C1 segment of cervical spinal cord (tissue), 14 donors: Measurements from ENCODE around the gene SUCLA2.
"Not testable (repeated sequence)": the region's sequence is repeated elsewhere in the genome, so short reads cannot be mapped to it uniquely, and the experiment has no call there.

Experiments
- DNase-seq, 14 donors: peaks; one replicate each; lab custom pipeline; 2025; lab: John Stamatoyannopoulos, UW

SUCLA2 gene

DNA sequence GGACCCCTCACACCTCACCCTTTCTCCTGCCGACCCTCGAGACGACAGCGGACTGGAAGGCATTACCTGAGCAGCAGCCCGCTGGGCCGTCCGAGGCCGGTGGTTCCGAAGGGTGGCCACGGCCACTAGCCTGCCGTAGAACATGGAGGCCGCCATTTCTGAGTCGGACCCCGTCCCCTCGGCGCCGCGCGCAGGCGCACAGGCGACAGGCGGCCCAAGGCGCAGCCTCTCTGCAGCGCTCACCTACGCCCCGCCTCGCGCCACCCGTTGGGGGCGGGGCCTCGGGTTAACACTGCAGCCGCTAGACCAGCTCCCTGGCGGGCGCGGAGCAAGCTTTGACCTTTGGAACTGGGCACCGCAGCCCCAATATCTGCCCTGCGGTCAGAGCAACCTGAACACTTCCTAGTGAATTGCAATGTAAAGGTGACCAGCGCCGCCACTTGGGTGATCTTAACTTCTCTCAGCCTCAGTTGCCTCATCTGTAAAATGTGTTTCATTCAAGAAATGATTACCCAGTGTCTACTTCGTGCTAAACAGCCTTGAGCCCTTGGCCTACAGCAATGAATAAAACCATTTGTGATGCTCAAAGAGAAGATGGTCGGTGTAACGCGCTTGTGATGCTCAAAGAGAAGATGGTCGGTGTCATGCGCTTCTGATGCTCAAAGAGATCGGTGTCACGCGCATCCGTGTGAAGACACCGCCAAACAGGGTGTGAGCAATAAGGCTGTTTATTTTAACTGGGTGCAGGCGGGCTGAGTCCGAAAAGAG lies at the start of gene SUCLA2:
Gene SUCLA2 (minus strand): TSS at position 160 of the 768 bp plus-strand sequence. CDS start 4 bp downstream, at position 156.
- peak in 13 of 14 donors; percentile 59 to 93 (median 84) for DNase-seq

DNA sequence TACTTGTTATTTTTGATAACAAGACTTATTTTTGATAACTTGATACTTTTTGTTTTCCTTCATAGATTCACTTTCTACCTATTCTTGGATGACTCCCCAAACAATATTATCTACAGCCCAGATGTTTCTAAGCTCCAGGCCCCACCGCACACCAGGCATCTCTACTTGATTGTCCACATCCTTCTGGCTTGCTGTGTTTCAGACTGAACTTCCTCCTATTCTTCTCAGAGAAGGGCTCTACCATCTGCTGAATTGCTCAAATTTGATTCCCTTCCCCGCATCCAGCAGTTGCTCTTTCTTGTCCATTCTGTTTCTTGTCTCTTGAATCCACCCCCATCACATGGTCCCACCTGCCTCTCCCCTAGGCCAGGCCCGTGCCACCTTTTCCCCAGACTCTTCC lies 49.5 kb upstream of the SUCLA2 start:
- no peak for DNase-seq

DNA sequence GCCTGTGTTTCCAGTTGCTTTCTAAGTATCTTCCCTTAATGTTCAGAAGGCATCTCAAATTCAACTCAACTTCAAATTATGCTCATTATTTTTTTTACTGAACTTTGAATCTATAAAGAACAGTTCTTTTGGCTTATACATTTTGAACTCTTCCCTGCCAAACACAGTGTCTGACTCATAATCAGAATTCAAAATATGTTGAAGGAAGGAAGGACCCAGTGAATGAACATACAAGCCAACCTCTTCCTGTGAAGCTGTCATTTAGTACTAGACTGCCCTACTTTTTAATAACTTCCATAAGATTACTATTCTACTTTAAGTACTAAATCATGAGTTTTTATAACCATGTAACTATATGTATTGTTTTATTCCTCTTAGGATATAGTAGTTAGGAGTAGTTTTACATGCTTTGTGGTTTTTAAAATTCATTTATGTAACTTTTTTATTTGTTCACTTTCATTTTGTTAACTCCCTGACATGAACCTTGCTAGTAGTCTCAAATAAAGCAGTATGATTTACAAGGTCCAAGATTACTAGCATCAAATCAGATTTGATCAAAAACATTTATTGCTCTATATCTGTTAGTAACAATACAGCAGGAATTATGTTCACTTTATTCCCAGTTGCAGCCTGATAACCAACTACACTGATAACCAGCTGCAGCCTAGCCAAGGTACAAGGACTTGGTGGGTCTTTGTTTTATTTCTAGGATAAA lies 42.9 kb upstream of the SUCLA2 start:
- DNase-seq, result no peak

DNA sequence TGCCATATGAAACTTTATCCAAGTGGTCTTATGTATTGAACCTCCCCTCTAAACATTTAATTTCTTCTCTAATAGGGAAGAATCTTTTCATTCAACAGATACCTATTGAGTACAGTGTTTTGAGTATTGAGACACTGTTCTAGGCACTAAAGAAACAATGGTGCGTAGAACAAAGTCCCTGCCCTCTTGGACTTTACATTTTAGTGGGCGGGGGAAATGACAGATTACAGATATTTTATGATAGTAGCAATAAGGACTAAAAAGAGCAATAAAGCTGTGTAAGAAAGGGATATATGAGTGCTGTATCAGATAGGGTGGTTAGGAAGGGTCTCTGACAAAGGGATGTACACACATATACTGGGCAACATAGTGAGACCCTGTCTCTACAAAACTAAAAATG lies 41.8 kb upstream of the SUCLA2 start:
- no peak for DNase-seq

DNA sequence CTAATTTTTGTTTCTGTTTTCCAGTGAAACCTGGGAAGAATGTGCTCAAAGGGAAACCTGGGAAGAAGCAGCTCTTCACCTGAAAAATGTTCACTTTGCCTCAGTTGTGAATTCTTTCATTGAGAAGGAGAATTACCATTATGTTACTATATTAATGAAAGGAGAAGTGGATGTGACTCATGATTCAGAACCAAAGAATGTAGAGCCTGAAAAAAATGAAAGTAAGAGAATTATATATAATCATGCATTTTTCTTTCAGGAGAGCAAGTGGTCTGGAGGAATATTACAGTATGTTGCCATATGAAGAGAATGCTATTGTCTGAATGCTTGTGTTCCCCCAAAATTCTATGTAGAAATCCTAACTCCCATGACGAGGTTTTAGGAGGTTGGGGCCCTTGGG lies 39.8 kb upstream of the SUCLA2 start:
- DNase-seq, result no peak

DNA sequence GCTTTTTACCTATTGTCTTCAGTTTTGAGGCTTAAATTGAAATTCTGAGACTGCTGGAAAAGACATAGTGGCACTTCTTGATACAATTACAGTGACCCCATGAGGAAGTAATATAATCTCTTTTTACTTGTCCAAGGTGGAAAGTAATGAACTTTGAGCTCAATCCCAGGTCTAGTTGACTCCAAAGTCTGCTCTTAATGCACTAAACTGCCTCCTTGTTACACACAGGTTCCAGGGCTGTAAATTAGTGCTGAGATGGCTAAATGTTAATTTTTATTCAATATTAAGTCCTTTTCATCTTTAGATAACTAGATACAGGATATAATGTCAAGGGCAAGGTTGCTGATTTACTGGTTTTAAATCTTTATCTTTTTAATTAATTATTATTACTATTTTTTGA lies 39.0 kb upstream of the SUCLA2 start:
- no peak for DNase-seq

DNA sequence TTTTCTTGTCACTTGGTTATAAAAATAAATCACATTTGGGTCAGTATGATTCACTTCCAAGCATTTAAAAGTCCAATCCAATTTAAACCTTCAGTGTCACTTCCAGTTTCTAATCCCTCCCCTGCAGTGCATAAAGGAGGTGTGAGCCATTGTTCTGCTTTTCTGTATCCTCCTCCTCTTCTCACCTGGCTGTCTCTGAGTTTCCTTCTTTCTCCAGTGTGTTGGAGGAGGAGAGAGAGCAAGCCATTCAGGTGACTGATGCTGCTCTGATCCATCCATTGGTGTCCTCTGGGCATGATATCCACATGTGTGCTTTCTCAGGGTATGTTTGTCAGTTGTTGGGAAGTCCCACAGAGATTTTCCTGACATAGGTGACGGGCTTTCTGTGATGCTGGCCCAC lies 37.7 kb upstream of the SUCLA2 start:
- DNase-seq, result peak in 1 of 14 donors; percentile 2

DNA sequence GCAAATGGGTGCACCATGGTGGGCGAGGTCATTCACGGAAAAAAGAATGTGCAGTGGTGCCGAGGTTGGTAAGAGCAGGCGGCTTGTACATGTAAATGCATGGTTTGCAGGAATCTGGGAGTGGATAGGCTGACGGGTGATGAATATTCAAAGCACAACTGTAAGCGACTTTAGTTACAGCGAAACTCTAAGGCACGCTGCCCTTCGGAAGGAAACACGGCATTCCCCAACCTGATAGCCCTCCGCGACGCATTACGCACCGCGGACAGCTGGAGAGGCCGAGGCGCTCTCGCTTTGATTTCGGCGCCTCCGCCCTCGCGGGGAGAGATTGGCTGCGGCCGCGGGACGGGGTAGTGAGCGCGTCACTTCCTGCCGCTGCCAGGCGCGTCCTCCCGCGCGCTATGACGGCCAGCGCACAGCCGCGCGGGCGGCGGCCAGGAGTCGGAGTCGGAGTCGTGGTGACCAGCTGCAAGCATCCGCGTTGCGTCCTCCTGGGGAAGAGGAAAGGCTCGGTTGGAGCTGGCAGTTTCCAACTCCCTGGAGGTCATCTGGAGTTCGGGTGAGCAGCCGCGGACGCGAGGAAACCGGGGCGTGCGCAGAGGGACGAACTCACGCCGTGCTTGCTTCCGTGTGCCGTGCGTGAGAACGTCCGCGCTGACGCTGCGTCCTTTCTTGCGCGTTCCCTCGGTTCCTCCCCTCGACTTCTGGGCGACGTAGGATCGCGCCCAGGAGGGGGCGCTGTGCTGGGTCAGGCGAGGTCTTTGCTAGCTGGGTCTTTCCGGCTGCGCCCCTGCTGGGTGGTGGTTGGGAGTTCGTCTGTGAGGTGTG lies 36.5 kb upstream of the SUCLA2 start, which contains the start of gene NUDT15:
Gene NUDT15 (plus strand): TSS at position 381 of the 828 bp plus-strand sequence. CDS start 21 bp downstream, at position 402.
- peak; percentile 32 to 99 (median 92) for DNase-seq

DNA sequence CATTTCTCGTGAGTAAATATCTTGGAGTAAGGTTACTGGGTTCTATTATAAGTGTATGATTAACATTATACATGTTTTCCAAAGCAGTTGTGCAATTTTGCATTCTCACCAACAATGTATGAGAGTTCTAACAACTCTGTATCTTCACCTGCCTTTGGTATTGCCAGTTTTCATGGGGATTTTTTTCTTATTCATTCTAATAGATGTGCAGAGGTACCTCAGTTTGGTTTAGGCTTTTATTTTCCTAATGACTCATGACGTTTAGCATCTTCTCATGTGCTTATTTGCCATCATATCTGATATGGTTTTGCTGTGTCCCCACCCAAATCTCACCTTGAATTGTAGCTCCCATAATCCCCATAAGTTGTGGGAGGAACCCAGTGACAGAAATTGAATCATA lies 28.8 kb upstream of the SUCLA2 start:
- no peak for DNase-seq

DNA sequence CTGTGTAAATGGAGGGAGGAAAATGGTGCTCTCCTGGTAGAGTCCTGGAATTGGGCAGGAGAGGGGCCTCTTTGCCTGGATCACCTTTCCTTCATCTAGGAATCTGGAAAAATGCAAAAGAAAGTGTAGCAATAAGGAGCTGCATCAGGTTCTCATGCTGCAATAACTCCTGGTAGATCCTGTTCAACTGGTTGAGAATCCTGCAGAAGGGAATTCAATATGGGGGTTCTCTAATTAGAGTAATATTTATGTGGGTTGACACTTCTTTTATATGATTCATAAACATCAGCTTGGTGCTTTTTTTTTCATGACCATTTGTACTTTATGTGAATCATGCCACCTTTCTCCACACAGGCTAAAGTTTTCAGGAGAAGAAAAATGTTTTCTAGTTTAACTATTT lies 27.0 kb upstream of the SUCLA2 start:
- no peak for DNase-seq

DNA sequence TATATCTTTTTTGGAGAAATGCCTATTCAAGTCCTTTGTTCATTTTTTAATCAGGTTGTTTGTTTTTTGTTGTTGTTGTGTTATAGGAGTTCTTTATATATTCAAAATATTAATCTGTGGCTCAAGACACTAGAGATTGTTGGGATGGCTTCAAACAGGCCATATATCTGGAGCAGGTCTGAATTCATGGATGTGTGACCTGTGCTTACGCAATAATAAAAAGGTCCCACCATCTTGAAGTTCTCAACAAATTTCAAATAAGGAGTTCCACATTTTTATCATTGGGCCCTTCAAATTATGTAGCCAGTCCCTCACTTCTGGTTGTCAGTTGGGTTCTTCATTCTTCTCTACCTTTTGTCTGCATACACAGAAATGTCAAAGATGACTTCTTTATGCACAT lies 18.7 kb upstream of the SUCLA2 start:
- no peak for DNase-seq

DNA sequence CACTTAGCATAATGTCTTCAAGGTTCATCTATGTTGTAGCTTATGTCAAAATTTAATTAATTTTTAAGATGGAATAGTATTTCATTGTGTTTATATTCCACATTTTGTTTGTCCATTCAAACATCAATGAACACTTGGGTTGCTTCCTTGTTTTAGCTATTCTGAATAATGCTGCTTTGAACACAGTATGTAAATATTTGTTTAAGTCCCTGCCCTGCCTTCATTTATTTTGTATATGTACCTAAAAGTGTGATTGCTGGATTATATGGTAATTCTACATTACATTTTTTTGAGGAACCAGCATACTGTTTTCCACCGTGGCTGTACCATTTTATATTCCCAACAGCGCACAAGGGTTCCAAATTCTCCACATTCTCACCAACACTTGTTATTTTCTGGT lies 17.6 kb upstream of the SUCLA2 start:
- DNase-seq, result no peak

DNA sequence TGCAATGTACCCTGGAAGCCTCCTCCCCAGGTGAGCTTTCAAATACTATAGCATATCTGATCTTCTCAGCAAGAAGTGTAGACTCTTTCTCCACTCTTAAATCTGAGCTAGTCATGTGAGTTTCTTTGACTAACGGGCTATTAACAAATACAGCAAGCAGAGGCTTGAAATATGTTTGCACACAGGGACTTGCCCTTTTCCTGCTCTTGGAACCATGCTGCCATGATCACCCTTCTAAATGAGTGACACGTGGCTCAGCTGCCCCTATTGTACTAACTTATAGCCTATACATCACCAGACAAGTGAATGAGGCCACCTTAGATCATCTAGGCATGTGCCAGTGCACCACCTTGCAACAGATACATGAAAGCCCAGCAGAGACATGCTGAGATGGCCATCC lies 13.3 kb upstream of the SUCLA2 start:
- no peak for DNase-seq

DNA sequence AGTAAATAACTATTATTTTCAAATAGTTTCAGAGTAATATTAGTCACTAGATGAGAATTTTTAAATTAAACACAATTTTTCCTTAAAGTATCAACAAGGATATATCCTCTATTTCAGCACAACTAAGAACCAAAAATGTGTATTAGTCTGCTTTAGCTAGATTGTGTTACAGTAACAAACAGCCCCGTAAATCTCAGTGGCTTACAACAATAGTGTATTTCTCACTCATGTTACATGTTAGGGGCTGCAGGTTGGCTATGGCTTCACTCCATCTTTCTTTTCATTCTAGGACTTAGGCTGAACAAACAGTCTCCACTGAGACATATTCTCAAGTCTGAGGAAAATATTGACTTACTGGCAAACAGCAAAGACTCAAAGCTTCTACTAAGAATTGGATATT lies 11.6 kb upstream of the SUCLA2 start:
- DNase-seq, result no peak

DNA sequence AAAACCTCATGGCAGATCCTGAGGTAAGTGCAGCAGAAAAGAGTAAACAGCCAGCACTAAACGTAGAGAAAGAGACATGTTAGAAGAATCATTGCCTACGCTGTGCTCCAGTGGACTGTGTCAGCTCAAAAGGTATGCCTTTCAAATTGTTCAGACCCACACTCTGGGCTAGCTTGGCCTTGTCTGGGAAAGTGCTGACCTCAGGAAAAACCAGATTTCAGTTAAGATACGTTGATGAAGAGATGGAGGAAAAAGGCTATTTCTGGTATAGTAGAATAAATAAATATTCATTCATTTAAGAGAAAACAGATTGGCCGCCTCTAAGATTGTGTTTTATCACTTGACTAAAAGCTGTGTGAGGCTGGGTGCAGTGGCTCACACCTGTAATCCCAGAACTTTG lies 9.6 kb upstream of the SUCLA2 start:
- no peak for DNase-seq

DNA sequence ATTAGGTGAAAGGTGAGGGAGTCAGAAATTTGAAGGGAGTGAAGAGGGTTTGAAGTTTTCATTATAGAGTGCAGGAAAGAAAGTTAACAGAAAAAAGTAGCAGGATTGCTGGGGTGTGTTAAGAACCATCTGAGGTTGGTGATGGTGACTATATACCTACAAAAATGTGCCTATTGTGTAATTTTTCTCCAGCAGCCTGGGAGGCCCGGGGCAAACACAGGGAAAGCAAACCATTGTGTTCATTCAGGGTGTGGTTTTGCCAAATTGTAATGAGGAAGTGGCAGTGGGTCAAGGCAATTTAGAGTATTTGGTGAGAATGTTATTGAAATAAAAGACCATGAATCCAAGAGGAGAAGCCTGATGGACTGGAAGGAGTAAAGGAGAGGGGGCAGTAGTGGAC lies 8.2 kb upstream of the SUCLA2 start:
- no peak for DNase-seq

DNA sequence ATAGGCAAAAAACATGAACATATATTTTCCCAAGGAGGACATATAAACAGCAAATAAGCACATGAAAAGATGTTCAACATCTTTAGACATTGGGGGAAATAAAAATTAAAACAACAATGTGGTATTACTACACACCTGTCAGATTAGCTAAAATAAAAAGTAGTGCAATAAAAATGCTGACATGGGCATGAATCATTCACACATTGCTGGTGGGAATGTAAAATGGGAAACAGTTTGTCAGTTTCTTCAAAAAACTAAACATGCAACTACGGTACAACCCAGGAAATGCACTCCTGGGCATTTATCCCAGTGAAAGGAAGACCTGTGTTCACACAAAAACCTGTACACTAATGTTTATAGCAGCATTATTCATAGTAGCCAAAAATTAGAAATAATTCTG lies 5.3 kb upstream of the SUCLA2 start:
- no peak for DNase-seq

DNA sequence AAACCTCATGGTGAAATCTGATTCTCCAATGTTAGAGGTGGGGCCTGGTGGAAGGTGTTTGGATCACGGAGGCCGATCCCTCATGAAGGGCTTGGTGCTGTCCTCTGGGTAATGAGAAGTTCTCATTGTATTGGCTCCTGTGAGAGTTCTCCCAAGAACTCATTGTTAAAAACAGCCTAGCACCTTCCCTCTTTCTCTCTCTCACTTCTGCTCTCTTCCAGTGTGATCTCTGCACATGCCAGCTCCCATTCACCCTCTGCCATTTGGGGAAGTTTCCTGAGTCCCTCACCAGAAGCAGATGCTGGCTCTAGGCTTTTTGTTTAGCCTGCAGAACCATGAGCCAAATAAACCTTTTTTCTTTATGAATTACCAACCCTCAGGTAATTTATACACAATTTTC lies 3.1 kb upstream of the SUCLA2 start:
- DNase-seq, result peak in 5 of 14 donors; percentile 0 to 36 (median 11)

DNA sequence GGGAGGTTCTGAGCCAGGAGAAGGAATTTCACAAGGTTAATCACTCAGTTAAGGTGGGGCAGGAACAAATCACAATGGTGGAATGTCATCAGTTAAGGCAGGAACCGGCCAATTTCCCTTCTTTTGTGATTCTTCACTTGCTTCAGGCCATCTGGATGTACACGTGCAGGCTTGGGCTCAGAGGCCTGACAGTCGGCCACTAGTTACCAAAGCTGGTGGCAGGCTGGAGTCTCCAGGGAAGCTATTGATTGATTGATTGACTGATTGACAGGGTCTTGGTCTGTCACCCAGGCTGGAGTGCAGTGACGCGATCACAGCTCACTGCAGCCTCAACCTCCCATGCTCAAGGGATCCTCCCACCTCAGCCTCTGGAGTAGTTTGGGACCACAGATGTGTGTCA lies 926 bp upstream of the SUCLA2 start:
- not testable (repeated sequence) for DNase-seq

DNA sequence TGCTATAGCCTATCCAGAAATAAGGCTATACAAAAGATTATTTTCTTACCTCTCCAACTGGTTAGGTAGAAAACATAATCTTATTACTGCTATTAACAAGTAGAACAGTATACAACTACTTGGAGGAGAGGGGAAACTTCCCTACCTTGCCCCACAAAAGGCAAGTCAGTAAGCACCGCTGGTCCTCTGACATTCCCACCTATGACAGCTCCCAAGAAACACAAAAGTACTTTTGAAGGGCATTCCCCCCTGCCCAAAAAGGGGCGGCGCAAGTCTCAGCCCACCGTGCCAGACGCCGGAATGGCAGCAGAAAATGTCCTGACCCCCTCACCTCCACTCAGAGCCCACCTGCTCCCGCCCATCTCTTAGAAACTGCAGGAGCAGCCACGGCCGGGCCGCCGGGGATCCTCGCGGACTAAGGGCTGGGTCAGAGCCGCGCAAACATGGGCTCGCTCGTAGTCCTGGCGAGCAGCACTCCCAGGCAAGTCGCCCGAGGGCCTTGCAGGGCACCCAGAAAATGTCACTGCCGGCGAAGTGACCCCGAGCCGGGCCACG lies 437 bp downstream of the SUCLA2 start:
- DNase-seq, result peak in 1 of 14 donors; percentile 39

DNA sequence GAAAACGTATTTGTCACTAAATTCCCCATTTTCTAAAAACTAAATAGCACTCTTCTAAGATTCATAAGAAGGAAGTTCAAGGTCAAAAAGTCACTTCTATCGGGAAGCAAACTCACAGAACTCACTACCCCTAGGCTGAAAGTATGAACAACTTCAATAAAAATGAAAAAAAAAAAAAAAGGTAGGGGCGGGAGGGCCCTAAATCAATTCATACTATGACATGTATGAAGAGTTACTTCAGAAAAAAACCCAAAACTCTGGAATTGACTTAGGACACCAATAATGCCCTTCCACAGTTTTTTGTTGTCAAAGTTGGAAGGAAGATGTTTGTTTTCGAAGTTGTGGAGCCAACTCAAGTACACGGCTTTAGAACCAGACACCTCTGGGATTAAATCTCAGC lies 1.1 kb downstream of the SUCLA2 start:
- DNase-seq, result no peak

DNA sequence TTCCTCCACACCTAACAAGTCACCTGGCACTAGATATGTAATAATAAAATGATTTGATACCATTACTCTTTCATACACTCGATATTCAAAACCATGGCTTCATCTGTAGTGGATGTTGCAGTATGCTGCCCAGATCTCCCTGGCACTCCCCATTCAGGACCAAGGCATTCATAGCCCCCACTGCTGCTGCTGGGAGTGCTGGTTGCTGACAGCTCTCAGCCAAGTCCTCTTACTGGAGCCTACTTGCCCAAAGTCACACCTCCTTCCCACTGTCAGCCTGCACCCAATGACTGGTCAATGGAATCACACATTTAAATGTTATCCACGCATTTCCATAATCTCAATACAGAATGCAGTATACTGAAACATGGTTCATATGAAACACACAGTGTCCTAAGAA lies 3.7 kb downstream of the SUCLA2 start:
- DNase-seq, result no peak
